HL-60 (cell line): Measurements from ENCODE around the gene CCDC28A.

Experiments
- DNase-seq, 2 experiments: peaks; one replicate each; pipeline ENCODE4 v3.0.0-alpha.2; 2010 to 2020; ENCODE audit warnings: low read depth in 1 of 2, low spot score in 1 of 2
- H3K27ac ChIP-seq: fragments of 250-450 bp; sonication (Bioruptor Pico); replicated peaks from 2 replicates; pipeline ENCODE4 v1.5.1; 2020; ENCODE audit warnings: mild to moderate bottlenecking, moderate library complexity
- H3K27me3 ChIP-seq: fragments of 250-450 bp; sonication (Bioruptor Pico); 2 replicates; pipeline ENCODE4 v1.5.1; 2021; ENCODE audit warnings: mild to moderate bottlenecking, moderate library complexity; ENCODE audit not compliant: insufficient read depth, poor library complexity, severe bottlenecking
- H3K4me3 ChIP-seq: replicated peaks from 2 replicates; pipeline ENCODE4 v1.5.1; 2011; ENCODE audit warnings: mild to moderate bottlenecking, control low read depth, low read length; ENCODE audit not compliant: insufficient read depth
- GABPA ChIP-seq: IDR thresholded peaks from 2 replicates; pipeline ENCODE4 v1.6.1; 2012; ENCODE audit warnings: low read depth
- POLR2AphosphoS5 ChIP-seq: IDR thresholded peaks from 2 replicates; pipeline ENCODE4 v1.6.1; 2012; ENCODE audit warnings: low read depth
- SPI1 ChIP-seq: IDR thresholded peaks from 2 replicates; pipeline ENCODE4 v1.6.1; 2012; ENCODE audit warnings: low read depth, mild to moderate bottlenecking, borderline replicate concordance
- TF ChIP-seq, protein P1 (sequence below): IDR thresholded peaks from one replicate; pipeline ENCODE4 v1.5.1; 2011; ENCODE audit warnings: low read length, control low read depth, inconsistent platforms; ENCODE audit not compliant: insufficient read depth
- TF ChIP-seq, protein P2 (sequence below): IDR thresholded peaks from 2 replicates; pipeline ENCODE4 v1.6.1; 2012; ENCODE audit warnings: low read depth; ENCODE audit not compliant: insufficient replicate concordance

Gene CCDC28A

DNA sequence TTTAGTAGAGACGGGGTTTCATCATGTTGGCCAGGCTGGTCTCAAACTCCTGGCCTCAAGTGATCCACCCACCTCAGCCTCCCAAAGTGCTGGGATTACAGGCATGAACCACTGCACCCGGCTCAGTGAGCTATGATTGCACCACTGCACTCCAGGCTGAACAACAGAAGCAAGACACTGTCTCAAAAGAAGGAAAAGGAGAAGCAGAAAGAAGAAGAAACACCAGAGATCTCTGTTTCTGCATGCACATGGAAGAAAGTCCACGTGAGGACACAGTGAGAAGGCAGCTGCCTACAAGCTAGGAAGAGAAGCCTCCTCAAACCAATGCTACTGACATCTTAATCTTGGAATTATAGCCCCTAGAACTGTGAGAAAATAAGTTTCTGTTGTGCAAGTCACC is 38.3 kb downstream of the CCDC28A start:
- Histone ChIP-seq H3K27ac (peak overlapping the region; percentile 24), H3K4me3 (no peak overlapping the region), H3K27me3 (no peaks in the 10 kb centered on the region)
- DNase-seq: peak in 1 of 2 experiments; percentile 82
- TF ChIP-seq SPI1 (peak; percentile 30; the same call in 1 of the 2 replicates), POLR2AphosphoS5 (no peak)

DNA sequence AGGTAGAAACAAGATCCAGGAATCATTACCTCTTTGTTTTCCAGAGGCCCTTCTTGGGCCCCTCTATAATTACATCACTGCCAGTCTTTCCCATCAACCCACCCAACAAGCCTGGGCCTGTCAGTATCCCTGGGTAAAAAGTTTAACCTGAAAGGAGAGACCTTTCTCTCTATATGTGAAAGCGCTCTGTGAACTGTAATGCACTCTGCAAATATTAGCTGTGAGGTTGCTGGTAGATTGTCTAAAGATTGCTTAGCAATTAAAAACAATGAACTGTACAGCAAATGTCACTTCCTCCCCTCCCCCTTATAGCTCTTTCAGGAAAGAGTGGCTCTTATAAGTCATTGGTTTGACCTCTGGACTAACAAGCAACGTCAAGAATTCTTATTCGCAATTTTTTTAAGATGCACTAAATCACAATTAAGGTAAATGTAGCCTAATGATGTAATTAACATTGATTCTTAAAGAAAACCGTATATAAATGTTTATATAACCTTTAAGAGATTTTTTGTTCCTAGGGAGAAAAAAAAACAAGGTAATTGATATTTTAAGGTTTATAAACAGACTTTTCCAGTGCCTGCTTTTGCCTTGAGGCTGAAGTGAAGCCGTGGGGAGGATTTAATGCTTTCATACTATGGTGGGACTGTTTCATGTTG is 40.7 kb downstream of the CCDC28A start:
- TF ChIP-seq SPI1 (no peak), POLR2AphosphoS5 (no peak)
- TF ChIP-seq, protein P1, sequence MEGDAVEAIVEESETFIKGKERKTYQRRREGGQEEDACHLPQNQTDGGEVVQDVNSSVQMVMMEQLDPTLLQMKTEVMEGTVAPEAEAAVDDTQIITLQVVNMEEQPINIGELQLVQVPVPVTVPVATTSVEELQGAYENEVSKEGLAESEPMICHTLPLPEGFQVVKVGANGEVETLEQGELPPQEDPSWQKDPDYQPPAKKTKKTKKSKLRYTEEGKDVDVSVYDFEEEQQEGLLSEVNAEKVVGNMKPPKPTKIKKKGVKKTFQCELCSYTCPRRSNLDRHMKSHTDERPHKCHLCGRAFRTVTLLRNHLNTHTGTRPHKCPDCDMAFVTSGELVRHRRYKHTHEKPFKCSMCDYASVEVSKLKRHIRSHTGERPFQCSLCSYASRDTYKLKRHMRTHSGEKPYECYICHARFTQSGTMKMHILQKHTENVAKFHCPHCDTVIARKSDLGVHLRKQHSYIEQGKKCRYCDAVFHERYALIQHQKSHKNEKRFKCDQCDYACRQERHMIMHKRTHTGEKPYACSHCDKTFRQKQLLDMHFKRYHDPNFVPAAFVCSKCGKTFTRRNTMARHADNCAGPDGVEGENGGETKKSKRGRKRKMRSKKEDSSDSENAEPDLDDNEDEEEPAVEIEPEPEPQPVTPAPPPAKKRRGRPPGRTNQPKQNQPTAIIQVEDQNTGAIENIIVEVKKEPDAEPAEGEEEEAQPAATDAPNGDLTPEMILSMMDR: no peak
- H3K4me3 ChIP-seq: no peak overlapping the region
- no peak for DNase-seq
- H3K27me3 ChIP-seq: no peaks in the 10 kb centered on the region
- no peak overlapping the region for H3K27ac ChIP-seq

DNA sequence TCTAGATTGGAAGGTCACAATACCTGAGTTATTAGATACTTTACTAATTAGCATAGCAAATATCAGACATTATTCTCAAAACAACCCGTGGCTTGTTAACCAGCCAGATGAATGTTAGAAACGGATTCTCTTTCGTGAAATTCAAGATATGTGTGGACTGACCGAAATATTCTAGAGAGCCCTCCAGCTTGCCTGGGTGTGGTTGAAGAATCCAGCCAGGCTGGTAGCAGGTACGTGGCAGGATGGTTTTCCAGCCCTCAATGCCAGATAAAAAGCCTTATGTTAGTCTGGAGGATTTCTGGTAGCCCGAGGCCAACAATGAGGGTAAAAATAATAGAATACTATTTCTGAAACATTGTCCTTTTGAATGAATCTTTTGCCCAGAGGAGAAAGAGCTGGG is 41.7 kb downstream of the CCDC28A start:
- Histone ChIP-seq H3K27ac (no peak overlapping the region), H3K27me3 (no peaks in the 10 kb centered on the region), H3K4me3 (no peak overlapping the region)
- no peak for DNase-seq
- TF ChIP-seq GABPA: no peak
- no peak for TF ChIP-seq SPI1
- TF ChIP-seq, protein P1: no peak
- TF ChIP-seq POLR2AphosphoS5: no peak
- TF ChIP-seq, protein P2, sequence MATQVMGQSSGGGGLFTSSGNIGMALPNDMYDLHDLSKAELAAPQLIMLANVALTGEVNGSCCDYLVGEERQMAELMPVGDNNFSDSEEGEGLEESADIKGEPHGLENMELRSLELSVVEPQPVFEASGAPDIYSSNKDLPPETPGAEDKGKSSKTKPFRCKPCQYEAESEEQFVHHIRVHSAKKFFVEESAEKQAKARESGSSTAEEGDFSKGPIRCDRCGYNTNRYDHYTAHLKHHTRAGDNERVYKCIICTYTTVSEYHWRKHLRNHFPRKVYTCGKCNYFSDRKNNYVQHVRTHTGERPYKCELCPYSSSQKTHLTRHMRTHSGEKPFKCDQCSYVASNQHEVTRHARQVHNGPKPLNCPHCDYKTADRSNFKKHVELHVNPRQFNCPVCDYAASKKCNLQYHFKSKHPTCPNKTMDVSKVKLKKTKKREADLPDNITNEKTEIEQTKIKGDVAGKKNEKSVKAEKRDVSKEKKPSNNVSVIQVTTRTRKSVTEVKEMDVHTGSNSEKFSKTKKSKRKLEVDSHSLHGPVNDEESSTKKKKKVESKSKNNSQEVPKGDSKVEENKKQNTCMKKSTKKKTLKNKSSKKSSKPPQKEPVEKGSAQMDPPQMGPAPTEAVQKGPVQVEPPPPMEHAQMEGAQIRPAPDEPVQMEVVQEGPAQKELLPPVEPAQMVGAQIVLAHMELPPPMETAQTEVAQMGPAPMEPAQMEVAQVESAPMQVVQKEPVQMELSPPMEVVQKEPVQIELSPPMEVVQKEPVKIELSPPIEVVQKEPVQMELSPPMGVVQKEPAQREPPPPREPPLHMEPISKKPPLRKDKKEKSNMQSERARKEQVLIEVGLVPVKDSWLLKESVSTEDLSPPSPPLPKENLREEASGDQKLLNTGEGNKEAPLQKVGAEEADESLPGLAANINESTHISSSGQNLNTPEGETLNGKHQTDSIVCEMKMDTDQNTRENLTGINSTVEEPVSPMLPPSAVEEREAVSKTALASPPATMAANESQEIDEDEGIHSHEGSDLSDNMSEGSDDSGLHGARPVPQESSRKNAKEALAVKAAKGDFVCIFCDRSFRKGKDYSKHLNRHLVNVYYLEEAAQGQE: no peak

DNA sequence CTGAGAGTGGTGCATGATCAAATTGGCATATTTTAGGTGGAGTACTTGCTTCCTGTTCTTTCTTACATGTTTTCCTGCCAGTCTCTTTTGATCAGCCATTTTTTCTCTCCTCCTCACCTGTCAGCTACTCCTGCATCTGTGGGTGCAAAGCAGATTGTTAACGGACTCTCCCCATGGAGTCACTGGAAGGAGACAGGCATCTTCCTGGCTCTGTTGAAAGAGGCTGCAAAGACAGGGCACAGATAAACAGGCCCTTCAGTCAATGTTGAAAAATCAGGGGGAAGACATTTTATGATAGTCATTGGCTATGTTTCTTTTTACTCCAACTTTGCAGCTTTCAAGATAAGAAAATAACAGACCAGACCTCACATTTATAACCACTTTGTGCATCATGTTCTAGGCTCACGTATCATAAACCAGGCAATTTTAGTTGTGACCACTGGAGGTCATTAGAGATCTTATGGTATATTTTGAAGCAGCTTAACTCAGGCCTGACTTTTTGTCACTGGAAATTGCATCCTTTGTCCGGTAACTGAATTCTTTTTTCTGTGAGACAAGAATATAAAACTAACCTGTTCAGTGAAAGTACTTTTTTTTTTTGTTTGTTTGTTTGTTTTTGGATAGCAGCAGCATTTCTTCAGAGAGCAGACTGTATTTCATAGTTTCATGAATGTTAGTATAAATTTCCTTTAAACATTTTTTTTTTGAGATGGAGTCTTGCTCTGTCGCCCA is 42.4 kb downstream of the CCDC28A start:
- Histone ChIP-seq H3K27me3 (no peaks in the 10 kb centered on the region), H3K4me3 (no peak overlapping the region), H3K27ac (no peak overlapping the region)
- TF ChIP-seq SPI1: no peak
- TF ChIP-seq, protein P1: peak; percentile 41
- peak in 1 of 2 experiments; percentile 34 for DNase-seq

DNA sequence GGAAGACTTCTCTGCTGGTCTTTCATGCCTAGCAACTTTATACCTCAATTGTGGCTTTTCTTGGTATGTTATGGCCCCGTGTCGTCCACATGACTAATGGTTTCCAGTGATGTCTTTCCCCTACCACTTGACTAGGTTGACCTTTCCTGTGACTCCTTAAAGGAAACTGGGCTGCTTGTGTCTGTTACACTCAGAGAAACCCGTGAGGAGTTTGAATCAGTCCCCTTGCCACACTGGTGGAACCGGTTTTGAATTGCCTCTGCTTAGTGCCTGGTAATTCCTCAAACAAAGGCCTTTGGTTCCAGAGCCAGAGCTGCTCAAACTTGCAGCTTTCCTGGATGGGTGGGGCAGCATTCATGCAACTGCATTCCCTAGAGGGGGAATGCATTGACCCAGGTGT is 44.2 kb downstream of the CCDC28A start:
- no peaks in the 10 kb centered on the region for H3K27me3 ChIP-seq
- TF ChIP-seq SPI1: no peak
- TF ChIP-seq POLR2AphosphoS5: no peak
- no peak overlapping the region for H3K27ac ChIP-seq
- DNase-seq: no peak
- no peak overlapping the region for H3K4me3 ChIP-seq
